ENCODE measurements around the gene FOCAD.

FOCAD gene

GRCh38 chr9:20784196-20784595 lies 100.1 kb downstream of the FOCAD start:
- Histone ChIP-seq H3K36me3 (ENCODE audit: control insufficient read depth in 2 of 2, insufficient read depth in 1 of 2, low read length in 2 of 2) (peaks cover 0 to 9% of the 10 kb centered on the region in 2 experiments; a peak in 1 of 3 replicates), H3K4me3 (ENCODE audit: low read depth, low read length) (no peak overlapping the region), H3K9me3 (ENCODE audit: control insufficient read depth, insufficient read depth, low read depth, low read length) (no peaks in the 10 kb centered on the region), H3K27ac (ENCODE audit: extremely low read depth, low read depth, low read length) (no peak overlapping the region), H3K4me1 (ENCODE audit: control insufficient read depth, insufficient read depth, low read length) (0 out of 2 replicates have a peak, but pooled peaks cover 2% of the 10 kb centered on the region)
- ChIA-PET CTCF (interaction anchor here (0.6 to 1.0 kb wide), 2 partner anchors 18 to 160 kb away, joined by 3 to 4 read pairs; no protein-coding TSS in a partner anchor), POLR2A (no interaction called here)
- TF ChIP-seq ZNF654 (tag by site-specific recombination; IDR thresholded peaks at IDR 0.05; ENCODE audit: low read depth) (no peak), ZBTB6 (tag by site-specific recombination; IDR thresholded peaks at IDR 0.05) (no peak), ZFP37 (tag by site-specific recombination; IDR thresholded peaks at IDR 0.05) (no peak), ZXDB (tag by site-specific recombination; IDR thresholded peaks at IDR 0.05) (no peak), ZNF629 (tag by site-specific recombination; IDR thresholded peaks at IDR 0.05) (no peak), ZNF639 (tag by site-specific recombination; IDR thresholded peaks at IDR 0.05) (no peak), ZBTB17 (tag by site-specific recombination; IDR thresholded peaks at IDR 0.05) (no peak), ZNF140 (tag by site-specific recombination; IDR thresholded peaks at IDR 0.05) (no peak), ZNF10 (tag by site-specific recombination; IDR thresholded peaks at IDR 0.05) (no peak), ZBTB7A (tag by site-specific recombination; IDR thresholded peaks at IDR 0.05; ENCODE audit: low read depth) (no peak), ZEB2 (tag by site-specific recombination; IDR thresholded peaks at IDR 0.05) (no peak), MYNN (tag by site-specific recombination; IDR thresholded peaks at IDR 0.05; ENCODE audit: borderline replicate concordance) (no peak), PRDM2 (tag by site-specific recombination; IDR thresholded peaks at IDR 0.05; ENCODE audit: borderline replicate concordance) (no peak), ZNF776 (tag by site-specific recombination; IDR thresholded peaks at IDR 0.05; ENCODE audit: borderline replicate concordance) (no peak), SETDB1 (IDR thresholded peaks at IDR 0.05; ENCODE audit: insufficient read length, low read length) (no peak), SCRT2 (tag by site-specific recombination; IDR thresholded peaks at IDR 0.05) (no peak), ZNF221 (tag by site-specific recombination; IDR thresholded peaks at IDR 0.05; ENCODE audit: borderline replicate concordance) (no peak), ZNF488 (tag by site-specific recombination; IDR thresholded peaks at IDR 0.05) (no peak), REST (tag by site-specific recombination; IDR thresholded peaks at IDR 0.05) (no peak), ZNF155 (tag by site-specific recombination; IDR thresholded peaks at IDR 0.05) (no peak)

Data from HEK293 (cell line).